Stomach smooth muscle (tissue), 2 donors: ENCODE results near the gene CEP295NL.
"Not testable (repeated sequence)": the region's sequence is repeated elsewhere in the genome, so short reads cannot be mapped to it uniquely, and the experiment has no call there.

Experiments
- H3K27ac ChIP-seq: one replicate; pipeline ENCODE4 v1.7.0; 2013; ENCODE audit warnings: mild to moderate bottlenecking, low read length, inconsistent platforms
- H3K27me3 ChIP-seq, 2 donors: one replicate each; pipeline ENCODE4 v1.7.0; 2013; ENCODE audit warnings: low read length in 2 of 2; ENCODE audit not compliant: insufficient read depth in 2 of 2, control insufficient read depth in 1 of 2
- H3K36me3 ChIP-seq, 2 donors: one replicate each; pipeline ENCODE4 v1.7.0; 2013; ENCODE audit warnings: low read length in 2 of 2; ENCODE audit not compliant: control insufficient read depth in 2 of 2, insufficient read depth in 2 of 2
- H3K4me1 ChIP-seq: one replicate; pipeline ENCODE4 v1.7.0; 2013; ENCODE audit warnings: low read length; ENCODE audit not compliant: control insufficient read depth, insufficient read depth
- H3K4me3 ChIP-seq, 2 donors: one replicate each; pipeline ENCODE4 v1.7.0; 2013; ENCODE audit warnings: low read length in 2 of 2
- H3K9ac ChIP-seq, 2 donors: one replicate each; pipeline ENCODE4 v1.7.0; 2013; ENCODE audit warnings: low read length in 2 of 2, mild to moderate bottlenecking in 1 of 2
- H3K9me3 ChIP-seq, 2 donors: one replicate each; pipeline ENCODE4 v1.7.0; 2013; ENCODE audit warnings: low read length in 2 of 2; ENCODE audit not compliant: control insufficient read depth in 2 of 2
- donor health status: healthy.
- donor health status: Pancreatic carcinoma.

CEP295NL gene

DNA sequence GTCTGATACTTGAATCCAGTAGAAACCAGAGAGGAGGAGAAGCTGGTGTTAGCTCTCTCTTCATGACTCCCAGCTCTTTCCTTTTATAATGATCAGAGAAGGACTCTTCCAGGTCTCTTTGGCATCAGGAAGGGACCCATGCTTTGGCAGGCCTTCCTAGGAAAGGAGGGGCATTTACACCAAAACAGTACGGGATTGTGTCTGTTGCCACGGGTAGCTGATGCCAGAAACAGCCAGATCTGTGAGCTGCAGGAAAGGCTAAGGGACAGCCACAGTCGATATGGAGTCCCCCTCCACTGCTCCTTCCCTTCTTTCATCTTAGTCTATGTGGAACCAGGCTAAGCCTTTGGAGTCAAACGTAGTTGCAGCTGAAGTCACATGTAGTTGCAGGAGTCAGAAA is 9.3 kb downstream of the CEP295NL start:
- Histone ChIP-seq H3K4me1 (peaks cover 81% of the 10 kb centered on the region), H3K27me3 (no peaks in the 10 kb centered on the region), H3K36me3 (peaks cover 5 to 7% of the 10 kb centered on the region in 2 donors), H3K9ac (no peak overlapping the region), H3K4me3 (no peak overlapping the region), H3K27ac (no peak overlapping the region), H3K9me3 (no peaks in the 10 kb centered on the region)

DNA sequence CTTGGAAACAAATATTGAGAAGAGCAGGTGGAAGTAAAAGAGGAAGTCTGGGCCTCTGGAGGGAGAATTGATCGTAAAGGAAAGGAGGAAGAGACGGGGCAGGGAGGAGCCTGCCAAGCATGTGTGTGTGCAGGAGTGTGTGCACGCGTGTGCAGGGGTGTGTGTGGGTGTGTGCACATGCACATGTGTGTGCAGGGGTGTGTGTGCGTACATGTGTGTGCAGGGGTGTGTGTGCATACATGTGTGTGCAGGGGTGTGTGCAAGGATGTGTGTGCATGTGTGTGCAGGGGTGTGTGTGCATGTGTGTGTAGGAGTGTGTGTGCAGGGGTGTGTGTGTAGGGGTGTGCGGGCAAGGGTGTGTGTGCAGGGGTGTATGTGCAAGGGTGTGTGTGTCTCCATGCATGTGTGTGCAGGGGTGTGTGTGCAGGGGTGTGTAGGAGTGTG is 10.0 kb downstream of the CEP295NL start:
- no peaks in the 10 kb centered on the region for H3K9me3 ChIP-seq
- no peak overlapping the region for H3K4me3 ChIP-seq
- H3K36me3 ChIP-seq = peaks cover 2 to 7% of the 10 kb centered on the region in 2 donors
- no peaks in the 10 kb centered on the region for H3K27me3 ChIP-seq
- H3K4me1 ChIP-seq = peaks cover 75% of the 10 kb centered on the region
- no peak overlapping the region for H3K9ac ChIP-seq
- H3K27ac ChIP-seq = no peak overlapping the region

DNA sequence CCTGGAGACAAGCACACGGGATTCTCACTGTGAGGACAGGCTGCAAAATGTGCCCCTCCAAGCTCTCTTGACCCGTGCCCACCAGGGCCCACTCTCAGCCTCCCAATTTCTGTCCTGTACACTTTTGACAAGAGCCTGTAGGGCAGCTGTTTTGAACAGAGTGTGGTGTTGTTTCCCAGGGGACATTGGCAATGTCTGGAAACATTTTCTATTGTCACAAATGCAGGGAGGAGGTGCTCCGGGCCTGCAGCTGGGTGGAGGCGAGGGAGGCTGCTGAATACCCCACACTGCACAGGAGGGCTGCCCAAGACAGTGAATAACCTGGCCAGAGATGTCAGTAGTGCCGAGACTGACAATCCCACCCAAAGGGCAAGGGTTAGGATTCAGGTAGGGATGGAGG is 10.5 kb downstream of the CEP295NL start:
- Histone ChIP-seq H3K9ac (no peak overlapping the region), H3K4me3 (no peak overlapping the region), H3K27ac (no peak overlapping the region), H3K9me3 (no peaks in the 10 kb centered on the region), H3K36me3 (peaks cover 2 to 7% of the 10 kb centered on the region in 2 donors), H3K27me3 (no peaks in the 10 kb centered on the region), H3K4me1 (peaks cover 71% of the 10 kb centered on the region)

- Histone ChIP-seq H3K36me3 (peaks cover 0 to 7% of the 10 kb centered on the region in 2 donors), H3K4me1 (peaks cover 66% of the 10 kb centered on the region), H3K27me3 (no peaks in the 10 kb centered on the region), H3K27ac (no peak overlapping the region), H3K4me3 (no peak overlapping the region), H3K9ac (no peak overlapping the region), H3K9me3 (no peaks in the 10 kb centered on the region)
These were observed 10.9 kb downstream of the CEP295NL start for GRCh38 chr17:78892062-78892456.

DNA sequence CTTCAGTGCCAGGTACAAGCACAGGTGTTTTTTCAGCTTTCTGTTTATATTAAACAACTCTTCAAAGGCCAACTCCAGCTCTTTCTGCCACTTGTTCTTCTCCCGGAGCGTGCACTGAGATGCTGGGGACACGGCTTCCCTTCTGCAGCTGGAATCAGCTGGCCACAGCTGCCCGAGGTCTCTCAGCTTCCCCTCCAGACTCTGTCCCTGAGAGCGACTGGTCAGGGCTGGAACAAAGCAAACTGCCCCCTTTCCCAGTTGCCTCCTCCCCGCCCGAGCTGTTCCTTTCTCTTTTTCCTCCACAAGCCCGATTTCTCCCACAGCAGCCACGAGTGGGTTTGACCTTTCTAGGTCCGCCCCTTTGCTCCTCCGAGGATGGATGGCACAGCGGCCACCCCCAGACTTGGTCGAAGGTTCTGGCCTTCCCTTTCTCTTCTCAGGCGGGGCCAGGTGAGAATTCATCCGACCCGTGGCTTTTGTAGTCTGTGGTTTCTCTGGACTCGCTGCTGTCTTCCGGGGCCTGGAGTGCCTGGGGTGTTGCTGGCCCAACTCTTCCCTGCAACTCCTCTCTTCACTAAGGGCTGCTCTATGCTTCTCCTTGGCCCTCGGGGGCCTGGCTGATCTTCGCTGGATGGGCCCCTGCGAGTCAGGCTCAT is 11.5 kb downstream of the CEP295NL start:
- no peaks in the 10 kb centered on the region for H3K9me3 ChIP-seq
- H3K36me3 ChIP-seq = peaks cover 0 to 7% of the 10 kb centered on the region in 2 donors
- no peak overlapping the region for H3K4me3 ChIP-seq
- no peak overlapping the region for H3K27ac ChIP-seq
- no peaks in the 10 kb centered on the region for H3K27me3 ChIP-seq
- peaks cover 61% of the 10 kb centered on the region for H3K4me1 ChIP-seq
- H3K9ac ChIP-seq = no peak overlapping the region

DNA sequence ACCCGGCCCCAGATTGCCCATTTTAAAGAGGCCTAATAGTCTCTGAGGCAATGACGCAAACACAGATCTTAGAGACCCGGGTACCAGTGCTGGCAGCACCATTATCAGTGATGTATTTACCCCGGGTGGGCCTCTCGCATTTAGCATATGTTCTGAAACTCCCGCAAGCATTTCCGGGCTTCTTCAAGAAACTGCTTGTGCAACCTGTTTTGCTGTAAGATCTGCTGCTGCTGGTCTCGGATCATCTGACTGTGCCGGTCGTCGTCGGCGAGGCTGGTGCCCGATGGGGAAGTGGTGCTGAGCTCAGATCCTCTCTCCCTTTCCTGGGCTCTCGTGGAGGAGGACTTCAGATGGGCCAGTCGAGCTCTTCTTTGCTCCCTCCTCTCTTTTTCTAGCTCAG is 12.5 kb downstream of the CEP295NL start:
- no peak overlapping the region for H3K27ac ChIP-seq
- H3K9ac ChIP-seq = no peak overlapping the region
- peaks cover 60% of the 10 kb centered on the region for H3K4me1 ChIP-seq
- no peaks in the 10 kb centered on the region for H3K27me3 ChIP-seq
- H3K36me3 ChIP-seq = peaks cover 0 to 7% of the 10 kb centered on the region in 2 donors
- H3K4me3 ChIP-seq = no peak overlapping the region
- H3K9me3 ChIP-seq = no peaks in the 10 kb centered on the region

- not testable (repeated sequence) for H3K9me3 ChIP-seq, H3K27me3 ChIP-seq, H3K9ac ChIP-seq, H3K27ac ChIP-seq, H3K36me3 ChIP-seq, H3K4me3 ChIP-seq
- peaks cover 60% of the 10 kb centered on the region for H3K4me1 ChIP-seq
These were observed 12.9 kb downstream of the CEP295NL start for GRCh38 chr17:78890096-78890495.

GRCh38 chr17:78889531-78889930 is 13.5 kb downstream of the CEP295NL start:
- Histone ChIP-seq H3K4me1 (peaks cover 60% of the 10 kb centered on the region), H3K27me3 (no peaks in the 10 kb centered on the region)

GRCh38 chr17:78888941-78889518 is 14.0 kb downstream of the CEP295NL start:
- no peak overlapping the region for H3K27ac ChIP-seq
- H3K4me3 ChIP-seq = no peak overlapping the region
- H3K36me3 ChIP-seq = peaks cover 0 to 7% of the 10 kb centered on the region in 2 donors
- no peaks in the 10 kb centered on the region for H3K9me3 ChIP-seq
- H3K9ac ChIP-seq = no peak overlapping the region
- no peaks in the 10 kb centered on the region for H3K27me3 ChIP-seq
- peaks cover 60% of the 10 kb centered on the region for H3K4me1 ChIP-seq

More at GRCh38 chr17:78889531-78889930, 13.5 kb downstream of the CEP295NL start:
- Histone ChIP-seq H3K36me3 (peaks cover 0 to 7% of the 10 kb centered on the region in 2 donors), H3K9ac (no peak overlapping the region), H3K27ac (no peak overlapping the region), H3K9me3 (no peaks in the 10 kb centered on the region), H3K4me3 (no peak overlapping the region)

DNA sequence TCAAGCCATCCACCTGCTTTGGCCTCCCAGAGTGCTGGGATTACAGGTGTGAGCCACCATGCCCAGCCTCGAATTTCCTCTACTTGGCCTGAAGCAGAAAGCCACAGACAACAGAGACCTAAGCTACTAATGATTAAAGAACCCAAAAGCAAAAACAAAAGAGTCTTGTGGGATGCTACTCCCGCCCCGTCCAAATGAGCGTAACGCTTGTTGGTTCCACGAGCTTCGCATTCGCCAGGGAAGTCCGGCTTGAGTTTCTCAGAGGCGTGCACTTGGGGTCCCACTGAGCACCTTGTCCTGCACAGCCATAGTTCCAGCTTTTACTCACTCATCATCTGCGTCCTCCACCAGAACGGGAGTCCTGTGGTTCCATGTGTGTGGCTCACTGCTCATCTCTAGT is 16.0 kb downstream of the CEP295NL start:
- Histone ChIP-seq H3K4me1 (peaks cover 58% of the 10 kb centered on the region), H3K27me3 (no peaks in the 10 kb centered on the region), H3K4me3 (no peak overlapping the region), H3K9ac (no peak overlapping the region), H3K36me3 (no peaks in the 10 kb centered on the region), H3K27ac (no peak overlapping the region), H3K9me3 (no peaks in the 10 kb centered on the region)

GRCh38 chr17:78885956-78886355 is 17.0 kb downstream of the CEP295NL start:
- Histone ChIP-seq H3K4me1 (peaks cover 55% of the 10 kb centered on the region), H3K27me3 (no peaks in the 10 kb centered on the region), H3K9me3 (no peaks in the 10 kb centered on the region), H3K36me3 (no peaks in the 10 kb centered on the region), H3K27ac (no peak overlapping the region), H3K4me3 (no peak overlapping the region), H3K9ac (no peak overlapping the region)
